SH-SY5Y (cell line): Measurements from ENCODE around the gene GRP.

ENCODE experiments used
- GATA2 ChIP-seq: IDR thresholded peaks from 2 replicates; pipeline ENCODE4 v1.6.1; 2011; ENCODE audit warnings: mild to moderate bottlenecking, low read depth, low read length
- GATA3 ChIP-seq: IDR thresholded peaks from 2 replicates; pipeline ENCODE4 v1.6.1; 2011; ENCODE audit warnings: low read depth, mild to moderate bottlenecking, low read length, moderate library complexity

DNA sequence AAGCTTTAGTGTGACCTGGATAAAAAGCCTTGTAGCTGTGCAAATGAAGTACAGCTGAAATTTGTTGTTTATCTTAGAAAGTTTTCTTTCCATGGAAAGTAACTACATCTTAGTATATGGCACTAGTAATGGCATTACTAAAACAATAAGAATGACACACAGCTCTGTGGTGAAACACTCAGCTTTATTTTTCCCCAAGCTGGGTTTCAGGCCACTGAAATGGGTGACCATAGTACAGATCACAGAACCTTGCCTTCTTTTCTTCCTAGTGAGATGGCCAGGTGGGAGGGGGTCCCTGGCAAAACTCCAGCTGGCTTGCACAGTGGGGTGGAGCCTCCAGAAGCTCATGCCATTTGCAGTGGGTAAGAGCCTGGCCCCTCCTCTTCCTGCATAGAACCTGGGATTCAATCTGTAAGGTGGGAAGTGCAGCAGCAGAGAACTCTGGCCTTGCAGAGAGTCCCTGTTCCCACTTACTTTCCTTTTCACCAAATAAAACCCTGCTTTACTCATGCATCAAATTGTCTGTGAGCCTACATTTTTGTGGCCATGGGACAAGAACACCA, 17.6 kb upstream of the GRP start:
- TF ChIP-seq GATA3 (no peak), GATA2 (no peak)
